OCI-M1 (cell line): Measurements from ENCODE around the gene FXN.
"Not testable (repeated sequence)": the region's sequence is repeated elsewhere in the genome, so short reads cannot be mapped to it uniquely, and the experiment has no call there.

ENCODE experiments used
- DNase-seq: peaks from one replicate; lab custom pipeline; 2025; lab: John Stamatoyannopoulos, UW

FXN gene

GRCh38 chr9:69104830-69105527, 69.4 kb downstream of the FXN start:
- DNase-seq = no peak

- no peak for DNase-seq
Measured at GRCh38 chr9:69107771-69108170, 72.2 kb downstream of the FXN start.

GRCh38 chr9:69108706-69109105, 73.2 kb downstream of the FXN start:
- DNase-seq = not testable (repeated sequence)

GRCh38 chr9:69109152-69109551, 73.6 kb downstream of the FXN start:
- no peak for DNase-seq

- DNase-seq = not testable (repeated sequence)
Measured at GRCh38 chr9:69112646-69113045, 77.1 kb downstream of the FXN start.

- DNase-seq = no peak
Measured at GRCh38 chr9:69115621-69116020, 80.1 kb downstream of the FXN start.

GRCh38 chr9:69118656-69119055, 83.1 kb downstream of the FXN start:
- no peak for DNase-seq

- no peak for DNase-seq
Measured at GRCh38 chr9:69120380-69121154, 85.0 kb downstream of the FXN start.

- DNase-seq = peak; percentile 81
Measured at GRCh38 chr9:69121155-69122081, 85.9 kb downstream of the FXN start.

- peak; percentile 82 for DNase-seq
Measured at GRCh38 chr9:69122082-69122548, 86.6 kb downstream of the FXN start.

- no peak for DNase-seq
Measured at GRCh38 chr9:69122549-69123141, 87.1 kb downstream of the FXN start.

- DNase-seq = peak; percentile 23
Measured at GRCh38 chr9:69130456-69131441, 95.2 kb downstream of the FXN start.

- no peak for DNase-seq
Measured at GRCh38 chr9:69131682-69132081, 96.1 kb downstream of the FXN start.

GRCh38 chr9:69132361-69132760, 96.8 kb downstream of the FXN start:
- DNase-seq = no peak

GRCh38 chr9:69134412-69134811, 98.9 kb downstream of the FXN start:
- no peak for DNase-seq

- DNase-seq = no peak
Measured at GRCh38 chr9:69136185-69136584, 100.6 kb downstream of the FXN start.

- DNase-seq = no peak
Measured at GRCh38 chr9:69136779-69137178, 101.2 kb downstream of the FXN start.

- no peak for DNase-seq
Measured at GRCh38 chr9:69137311-69137710, 101.8 kb downstream of the FXN start.

GRCh38 chr9:69139596-69139995, 104.0 kb downstream of the FXN start:
- DNase-seq = no peak

- DNase-seq = no peak
Measured at GRCh38 chr9:69140123-69140735, 104.7 kb downstream of the FXN start.
